GM18873 (cell line): ENCODE results near the gene SMURF2.
"Not testable (repeated sequence)": the region's sequence is repeated elsewhere in the genome, so short reads cannot be mapped to it uniquely, and the experiment has no call there.

Experiments
- ATAC-seq: cut with Tn5 transposase; IDR thresholded peaks from one replicate; pipeline ENCODE4 v1.9.1; 2021; ENCODE audit warnings: mild to moderate bottlenecking, moderate library complexity, moderate number of reproducible peaks; ENCODE audit not compliant: unreplicated experiment, low FRiP score

SMURF2 gene

GRCh38 chr17:64599827-64600226, 62.3 kb downstream of the SMURF2 start:
- ATAC-seq = no peak

GRCh38 chr17:64599187-64599676, 62.9 kb downstream of the SMURF2 start:
- ATAC-seq = no peak

- ATAC-seq = no peak
Measured at GRCh38 chr17:64598672-64599071, 63.4 kb downstream of the SMURF2 start.

GRCh38 chr17:64596988-64597387, 65.1 kb downstream of the SMURF2 start:
- ATAC-seq = no peak

- ATAC-seq = no peak
Measured at GRCh38 chr17:64596439-64596838, 65.7 kb downstream of the SMURF2 start.

- no peak for ATAC-seq
Measured at GRCh38 chr17:64591944-64592343, 70.2 kb downstream of the SMURF2 start.

GRCh38 chr17:64585146-64585545, 77.0 kb downstream of the SMURF2 start:
- ATAC-seq = no peak

GRCh38 chr17:64583038-64583437, 79.1 kb downstream of the SMURF2 start:
- no peak for ATAC-seq

- no peak for ATAC-seq
Measured at GRCh38 chr17:64580384-64581315, 81.5 kb downstream of the SMURF2 start.

GRCh38 chr17:64579917-64580316, 82.2 kb downstream of the SMURF2 start:
- no peak for ATAC-seq

GRCh38 chr17:64577025-64577424, 85.1 kb downstream of the SMURF2 start:
- not testable (repeated sequence) for ATAC-seq

- no peak for ATAC-seq
Measured at GRCh38 chr17:64575431-64575830, 86.7 kb downstream of the SMURF2 start.

- ATAC-seq = no peak
Measured at GRCh38 chr17:64574646-64575045, 87.5 kb downstream of the SMURF2 start.

- no peak for ATAC-seq
Measured at GRCh38 chr17:64573214-64573613, 88.9 kb downstream of the SMURF2 start.

- ATAC-seq = no peak
Measured at GRCh38 chr17:64572682-64573154, 89.4 kb downstream of the SMURF2 start.

- ATAC-seq = no peak
Measured at GRCh38 chr17:64571746-64572145, 90.4 kb downstream of the SMURF2 start.

GRCh38 chr17:64565563-64565962, 96.5 kb downstream of the SMURF2 start:
- ATAC-seq = no peak

GRCh38 chr17:64564098-64564497, 98.0 kb downstream of the SMURF2 start:
- no peak for ATAC-seq

- no peak for ATAC-seq
Measured at GRCh38 chr17:64555281-64555680, 106.8 kb downstream of the SMURF2 start.

GRCh38 chr17:64554028-64554637, 108.0 kb downstream of the SMURF2 start:
- no peak for ATAC-seq

GRCh38 chr17:64551461-64551860, 110.6 kb downstream of the SMURF2 start:
- no peak for ATAC-seq
